Measurements from ENCODE around the gene TSNAX.

The TSNAX gene

GRCh38 chr1:231600458-231600976 is 72.0 kb downstream of the TSNAX start:
- H3K9me3 Mint-ChIP-seq: no peaks in the 10 kb centered on the region
- no peak overlapping the region for H3K27ac Mint-ChIP-seq (ENCODE audit: low read depth)
- peaks cover 8% of the 10 kb centered on the region for H3K4me1 Mint-ChIP-seq
- H3K36me3 Mint-ChIP-seq (ENCODE audit: insufficient read depth): no peaks in the 10 kb centered on the region
- DNase-seq (ENCODE audit: low spot score in 2 of 2) (no peak), ATAC-seq (replicated peaks; ENCODE audit: extremely low read depth, poor library complexity, severe bottlenecking) (no peak)
- no peak overlapping the region for H3K4me3 Mint-ChIP-seq
- H3K27me3 Mint-ChIP-seq: no peaks in the 10 kb centered on the region

DNA sequence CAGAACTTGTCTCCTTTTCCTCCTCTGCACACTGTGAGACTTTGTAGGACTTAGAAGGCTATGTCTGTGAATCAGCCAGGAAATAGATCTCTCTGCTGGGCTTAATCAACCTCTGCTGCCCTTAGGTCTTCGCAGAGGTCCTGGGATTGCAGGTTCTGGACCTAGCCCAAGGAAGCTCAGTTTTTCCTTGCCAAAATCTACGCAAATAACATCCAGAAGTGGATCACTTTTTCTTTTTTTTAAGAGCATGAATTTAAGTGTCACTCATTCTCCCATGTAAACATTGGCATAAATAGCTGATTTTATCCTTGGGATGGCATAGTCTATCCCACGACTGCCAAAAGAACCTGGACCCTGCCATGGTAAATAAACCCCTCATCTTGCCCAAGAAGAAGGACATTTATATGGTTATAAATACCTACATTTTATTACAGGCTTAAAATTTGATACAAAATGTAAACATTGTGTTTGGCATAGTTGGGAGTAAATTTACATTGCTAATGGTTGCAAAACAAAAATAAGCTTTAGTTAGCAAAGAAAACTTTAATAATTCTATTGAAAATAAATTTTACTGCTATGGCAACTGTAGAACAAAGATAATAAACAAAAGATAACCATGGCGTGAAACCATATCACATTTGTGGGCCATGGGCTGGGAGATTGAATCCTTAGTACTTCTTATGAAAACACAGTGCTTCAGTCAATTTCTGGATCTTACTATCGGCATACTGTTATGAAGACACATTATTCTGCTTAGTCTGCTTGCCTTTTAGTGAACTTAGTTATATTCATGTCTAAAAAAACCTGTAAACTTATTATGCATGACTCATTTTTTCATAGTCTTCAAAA is 73.6 kb downstream of the TSNAX start:
- H3K36me3 Mint-ChIP-seq (ENCODE audit: insufficient read depth): no peaks in the 10 kb centered on the region
- H3K9me3 Mint-ChIP-seq: no peaks in the 10 kb centered on the region
- no peak overlapping the region for H3K27ac Mint-ChIP-seq (ENCODE audit: low read depth)
- ATAC-seq (replicated peaks; ENCODE audit: extremely low read depth, poor library complexity, severe bottlenecking): no peak
- no peaks in the 10 kb centered on the region for H3K27me3 Mint-ChIP-seq
- no peak overlapping the region for H3K4me3 Mint-ChIP-seq
- no peak for DNase-seq (ENCODE audit: low spot score in 2 of 2)
- H3K4me1 Mint-ChIP-seq: peaks cover 8% of the 10 kb centered on the region

GRCh38 chr1:231602673-231602984 is 74.2 kb downstream of the TSNAX start:
- no peak for DNase-seq (ENCODE audit: low spot score in 2 of 2)
- no peak overlapping the region for H3K4me3 Mint-ChIP-seq
- no peaks in the 10 kb centered on the region for H3K27me3 Mint-ChIP-seq
- H3K9me3 Mint-ChIP-seq: no peaks in the 10 kb centered on the region
- no peak for ATAC-seq (replicated peaks; ENCODE audit: extremely low read depth, poor library complexity, severe bottlenecking)
- H3K36me3 Mint-ChIP-seq (ENCODE audit: insufficient read depth): no peaks in the 10 kb centered on the region
- H3K27ac Mint-ChIP-seq (ENCODE audit: low read depth): no peak overlapping the region
- H3K4me1 Mint-ChIP-seq: peaks cover 8% of the 10 kb centered on the region

DNA sequence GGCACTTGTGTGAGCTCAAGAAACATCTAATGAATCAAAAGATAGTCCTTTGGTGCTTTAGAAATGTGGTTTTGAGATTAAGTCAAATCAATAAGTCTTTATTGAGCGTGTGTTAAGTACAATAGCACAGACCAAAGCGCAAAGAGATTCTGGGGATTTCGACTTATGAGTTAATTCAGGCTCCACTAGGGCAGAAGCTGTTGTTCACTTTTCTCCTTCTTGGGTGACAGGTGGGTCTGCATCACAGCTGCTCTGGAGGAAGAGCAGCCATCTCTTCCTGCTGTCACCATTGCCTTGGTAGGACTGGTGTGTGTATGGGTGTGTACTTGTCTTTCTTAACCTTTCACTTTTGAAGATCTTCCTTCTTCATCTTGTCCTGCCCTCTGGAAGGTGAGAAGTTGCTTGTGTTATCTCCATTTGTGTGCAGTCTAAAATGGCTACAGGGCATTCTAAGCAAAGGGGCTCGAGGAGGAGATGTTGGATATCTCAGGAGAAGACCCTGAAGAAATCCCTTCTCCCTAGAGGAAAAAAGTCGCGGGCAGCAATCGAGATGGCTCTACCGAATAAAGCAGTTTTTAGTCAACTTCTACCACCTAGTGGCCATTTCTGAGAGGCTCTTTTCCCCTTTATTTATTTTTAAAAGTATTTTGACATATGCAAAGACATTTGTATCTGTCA is 75.3 kb downstream of the TSNAX start:
- no peaks in the 10 kb centered on the region for H3K36me3 Mint-ChIP-seq (ENCODE audit: insufficient read depth)
- peak overlapping the region; percentile 25 for H3K27ac Mint-ChIP-seq (ENCODE audit: low read depth)
- ATAC-seq (replicated peaks; ENCODE audit: extremely low read depth, poor library complexity, severe bottlenecking) (peak; percentile 73), DNase-seq (ENCODE audit: low spot score in 2 of 2) (peak in 1 of 2 donors; percentile 27)
- H3K4me1 Mint-ChIP-seq: peaks cover 8% of the 10 kb centered on the region
- H3K27me3 Mint-ChIP-seq: no peaks in the 10 kb centered on the region
- no peaks in the 10 kb centered on the region for H3K9me3 Mint-ChIP-seq
- peak overlapping the region; percentile 81 for H3K4me3 Mint-ChIP-seq

DNA sequence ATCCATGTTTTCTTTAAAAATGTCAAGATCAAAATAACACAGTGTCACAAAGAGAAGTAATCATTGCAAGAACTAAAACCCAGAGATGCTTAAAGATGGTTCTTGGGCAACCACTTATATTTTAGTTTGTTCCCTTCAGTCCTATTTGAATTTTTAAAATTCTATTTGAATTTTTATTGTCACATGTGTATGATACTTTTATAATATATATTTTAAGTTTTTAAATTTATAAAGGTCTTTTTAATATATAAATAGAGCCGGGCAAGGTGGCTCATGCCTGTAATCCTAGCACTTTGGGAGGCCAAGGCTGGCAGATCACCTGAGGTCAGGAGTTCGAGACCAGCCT is 75.8 kb downstream of the TSNAX start:
- no peaks in the 10 kb centered on the region for H3K9me3 Mint-ChIP-seq
- no peak for ATAC-seq (replicated peaks; ENCODE audit: extremely low read depth, poor library complexity, severe bottlenecking)
- DNase-seq (ENCODE audit: low spot score in 2 of 2): no peak
- H3K27ac Mint-ChIP-seq (ENCODE audit: low read depth): peak overlapping the region; percentile 25
- no peaks in the 10 kb centered on the region for H3K36me3 Mint-ChIP-seq (ENCODE audit: insufficient read depth)
- peak overlapping the region; percentile 81 for H3K4me3 Mint-ChIP-seq
- peaks cover 8% of the 10 kb centered on the region for H3K4me1 Mint-ChIP-seq
- no peaks in the 10 kb centered on the region for H3K27me3 Mint-ChIP-seq

GRCh38 chr1:231605149-231606100 is 77.0 kb downstream of the TSNAX start:
- Mint-ChIP-seq H3K4me3 (no peak overlapping the region), H3K36me3 (ENCODE audit: insufficient read depth) (no peaks in the 10 kb centered on the region), H3K4me1 (peaks cover 14% of the 10 kb centered on the region), H3K27ac (ENCODE audit: low read depth) (no peak overlapping the region), H3K9me3 (no peaks in the 10 kb centered on the region), H3K27me3 (no peaks in the 10 kb centered on the region)
- DNase-seq (ENCODE audit: low spot score in 2 of 2): no peak
- ATAC-seq (replicated peaks; ENCODE audit: extremely low read depth, poor library complexity, severe bottlenecking): no peak

DNA sequence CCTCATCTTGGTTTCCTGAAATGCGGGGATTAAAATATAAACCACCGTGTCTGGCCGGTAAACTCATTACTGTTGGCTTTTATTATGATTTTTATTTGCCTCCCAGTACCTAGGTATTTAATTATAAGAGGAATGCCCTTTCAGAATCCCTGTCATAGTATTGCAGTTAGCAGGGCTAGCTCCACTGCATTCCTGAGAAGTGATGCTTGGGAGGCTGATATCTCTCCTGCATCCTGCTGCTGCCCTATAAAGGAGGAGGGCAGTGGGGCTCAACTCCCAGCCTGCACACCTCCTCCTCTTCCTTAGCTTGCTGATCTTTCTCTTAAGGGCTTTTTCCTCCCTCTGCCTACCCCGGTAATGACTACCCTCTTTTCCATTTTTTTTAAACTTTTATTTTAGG is 78.2 kb downstream of the TSNAX start:
- Mint-ChIP-seq H3K27me3 (no peaks in the 10 kb centered on the region), H3K36me3 (ENCODE audit: insufficient read depth) (no peaks in the 10 kb centered on the region), H3K4me3 (no peak overlapping the region), H3K27ac (ENCODE audit: low read depth) (no peak overlapping the region), H3K4me1 (peaks cover 27% of the 10 kb centered on the region), H3K9me3 (no peaks in the 10 kb centered on the region)
- no peak for DNase-seq (ENCODE audit: low spot score in 2 of 2)
- ATAC-seq (replicated peaks; ENCODE audit: extremely low read depth, poor library complexity, severe bottlenecking): no peak

GRCh38 chr1:231610388-231610787 is 81.9 kb downstream of the TSNAX start:
- H3K9me3 Mint-ChIP-seq: no peaks in the 10 kb centered on the region
- no peaks in the 10 kb centered on the region for H3K36me3 Mint-ChIP-seq (ENCODE audit: insufficient read depth)
- DNase-seq (ENCODE audit: low spot score in 2 of 2): no peak
- H3K27me3 Mint-ChIP-seq: no peaks in the 10 kb centered on the region
- peaks cover 56% of the 10 kb centered on the region for H3K4me1 Mint-ChIP-seq
- H3K27ac Mint-ChIP-seq (ENCODE audit: low read depth): no peak overlapping the region
- H3K4me3 Mint-ChIP-seq: no peak overlapping the region
- no peak for ATAC-seq (replicated peaks; ENCODE audit: extremely low read depth, poor library complexity, severe bottlenecking)

- no peaks in the 10 kb centered on the region for H3K9me3 Mint-ChIP-seq
- no peaks in the 10 kb centered on the region for H3K27me3 Mint-ChIP-seq
- no peaks in the 10 kb centered on the region for H3K36me3 Mint-ChIP-seq (ENCODE audit: insufficient read depth)
- peaks cover 57% of the 10 kb centered on the region for H3K4me1 Mint-ChIP-seq
- DNase-seq (ENCODE audit: low spot score in 2 of 2) (no peak), ATAC-seq (replicated peaks; ENCODE audit: extremely low read depth, poor library complexity, severe bottlenecking) (no peak)
- peak overlapping the region; percentile 88 for H3K27ac Mint-ChIP-seq (ENCODE audit: low read depth)
- H3K4me3 Mint-ChIP-seq: no peak overlapping the region
Measured at GRCh38 chr1:231611111-231611510, 82.6 kb downstream of the TSNAX start.

- Mint-ChIP-seq H3K27ac (ENCODE audit: low read depth) (peak overlapping the region; percentile 88), H3K27me3 (no peaks in the 10 kb centered on the region), H3K4me1 (peaks cover 57% of the 10 kb centered on the region)
Measured at GRCh38 chr1:231611851-231612250, 83.4 kb downstream of the TSNAX start.

GRCh38 chr1:231612393-231613089 is 84.1 kb downstream of the TSNAX start:
- H3K9me3 Mint-ChIP-seq: no peaks in the 10 kb centered on the region
- peak overlapping the region; percentile 88 for H3K27ac Mint-ChIP-seq (ENCODE audit: low read depth)
- peaks cover 57% of the 10 kb centered on the region for H3K4me1 Mint-ChIP-seq
- peak overlapping the region; percentile 67 for H3K4me3 Mint-ChIP-seq
- DNase-seq (ENCODE audit: low spot score in 2 of 2) (peak; percentile 22 to 35), ATAC-seq (replicated peaks; ENCODE audit: extremely low read depth, poor library complexity, severe bottlenecking) (peak; percentile 99)
- H3K36me3 Mint-ChIP-seq (ENCODE audit: insufficient read depth): no peaks in the 10 kb centered on the region
- no peaks in the 10 kb centered on the region for H3K27me3 Mint-ChIP-seq

More at GRCh38 chr1:231611851-231612250, 83.4 kb downstream of the TSNAX start:
- Mint-ChIP-seq H3K4me3 (peak overlapping the region; percentile 67), H3K9me3 (no peaks in the 10 kb centered on the region), H3K36me3 (ENCODE audit: insufficient read depth) (no peaks in the 10 kb centered on the region)
- DNase-seq (ENCODE audit: low spot score in 2 of 2): no peak
- no peak for ATAC-seq (replicated peaks; ENCODE audit: extremely low read depth, poor library complexity, severe bottlenecking)
